ENCODE measurements around the gene LILRA6. TPM values are rescaled to one million over a fixed set of nuclear protein-coding genes. Genes with fewer than 3 reads are reported as not detected.
"Not testable (repeated sequence)": the region's sequence is repeated elsewhere in the genome, so short reads cannot be mapped to it uniquely, and the experiment has no call there.

LILRA6 gene
- 0.08 TPM for total RNA-seq (2021; ENCODE audit: unreplicated experiment)
- not detected for polyA plus RNA-seq (2012; ENCODE audit: insufficient read length)
- Bru-seq, nascent RNA: not detected
- not detected for BruChase-seq, experiment 1, labeled RNA remaining after a 2-hour chase
- BruChase-seq, experiment 2, labeled RNA remaining after a 6-hour chase: not detected
- long read RNA-seq: 0 reads

DNA sequence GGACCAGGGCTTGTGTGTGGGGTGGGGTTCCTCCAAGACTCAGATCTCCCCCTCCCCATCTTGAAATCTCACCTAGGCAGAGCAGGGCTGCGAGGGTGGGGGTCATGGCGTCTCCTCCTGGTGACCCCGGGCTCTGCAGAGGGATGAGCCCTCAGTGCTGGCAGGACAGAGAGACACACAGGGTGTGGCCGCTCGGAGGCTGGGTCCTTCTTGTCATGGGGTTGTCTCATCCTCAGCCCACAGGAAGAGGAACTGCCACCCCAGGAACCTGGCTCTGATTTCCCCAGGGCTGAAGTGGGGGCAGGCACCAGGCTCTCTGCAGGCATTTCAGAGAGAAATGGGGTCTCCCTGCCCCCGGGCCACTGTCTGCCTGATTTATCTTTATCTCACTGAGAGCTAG lies at the start of gene LILRA6:
LILRA6 (minus strand) TSS at position 145 of the 400 bp plus-strand sequence.
- intact Hi-C loops (cut with micrococcal nuclease; ENCODE audit: unreplicated experiment); in situ Hi-C loops (cut with HindIII; ENCODE audit: low pct_unique_long_range_greater_than_20kb, low sequenced_read_pairs): not testable (repeated sequence)

DNA sequence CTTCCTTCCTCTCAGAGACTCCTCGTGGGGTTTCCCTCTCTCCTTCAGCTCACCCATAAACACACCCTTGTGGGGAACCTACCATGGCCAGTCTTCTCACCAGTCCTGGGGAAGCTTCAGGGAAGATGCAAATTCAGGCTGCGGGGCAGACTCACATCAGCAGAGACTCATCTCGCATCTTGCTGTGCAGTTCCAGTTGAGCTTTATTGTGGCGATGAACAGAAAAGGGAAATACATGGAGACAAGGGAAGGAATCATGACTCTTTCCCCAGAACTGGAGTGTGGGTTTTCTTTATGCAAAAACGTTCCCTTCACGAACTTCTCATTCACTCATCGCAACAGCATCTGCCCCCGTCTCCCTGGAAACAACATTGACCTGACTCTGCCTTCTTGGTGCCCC lies 46.6 kb upstream of the LILRA6 start:
- in situ Hi-C loops (cut with HindIII; ENCODE audit: low pct_unique_long_range_greater_than_20kb, low sequenced_read_pairs); DNase-seq (ENCODE audit: low read depth, low spot score); H3K4me3 ChIP-seq (ENCODE audit: low read depth in 2 of 2, low read length in 2 of 2); ATAC-seq; H3K9me3 ChIP-seq (ENCODE audit: control insufficient read depth, insufficient read depth, low read depth, low read length); CTCF ChIA-PET; H3K27ac ChIP-seq (ENCODE audit: low read length); BruUV-seq (replicated peaks); H3K4me1 ChIP-seq (ENCODE audit: control insufficient read depth, insufficient read depth, low read length); H3K36me3 ChIP-seq (ENCODE audit: control insufficient read depth, insufficient read depth, low read length); POLR2A ChIA-PET; intact Hi-C loops (cut with micrococcal nuclease; ENCODE audit: unreplicated experiment): not testable (repeated sequence)
- peaks cover 29% of the 10 kb centered on the region for H3K27me3 ChIP-seq (ENCODE audit: control insufficient read depth, insufficient read depth, low read length)

More for the DNA sequence above, at the start of gene LILRA6:
- H3K27ac ChIP-seq (ENCODE audit: low read length); H3K4me1 ChIP-seq (ENCODE audit: control insufficient read depth, insufficient read depth, low read length); H3K27me3 ChIP-seq (ENCODE audit: control insufficient read depth, insufficient read depth, low read length); H3K36me3 ChIP-seq (ENCODE audit: control insufficient read depth, insufficient read depth, low read length); BruUV-seq (replicated peaks); POLR2A ChIA-PET; DNase-seq (ENCODE audit: low read depth, low spot score); H3K9me3 ChIP-seq (ENCODE audit: control insufficient read depth, insufficient read depth, low read depth, low read length); ATAC-seq; H3K4me3 ChIP-seq (ENCODE audit: low read depth in 2 of 2, low read length in 2 of 2); CTCF ChIA-PET: not testable (repeated sequence)

DNA sequence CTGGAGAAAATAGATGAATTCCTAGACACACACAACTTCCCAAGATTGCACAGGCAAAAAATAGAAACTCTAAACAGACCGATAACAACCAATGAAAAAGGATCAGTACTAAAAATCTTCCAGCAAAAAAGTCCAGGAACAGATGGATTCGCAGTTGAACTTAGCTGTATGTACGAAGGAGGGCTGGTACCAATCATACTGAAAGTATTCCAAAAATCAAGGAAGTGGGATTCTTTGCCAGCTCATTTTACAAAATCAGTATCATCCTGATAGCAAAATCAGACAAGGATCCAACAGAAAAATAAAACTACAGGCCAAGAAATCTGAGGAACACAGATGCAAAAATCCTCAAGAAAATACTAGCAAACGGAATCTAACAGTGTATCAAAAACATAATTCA lies 44.9 kb upstream of the LILRA6 start:
- intact Hi-C loops (cut with micrococcal nuclease; ENCODE audit: unreplicated experiment) (no loop called here), in situ Hi-C loops (cut with HindIII; ENCODE audit: low pct_unique_long_range_greater_than_20kb, low sequenced_read_pairs) (no loop called here)
- TF ChIP-seq POLR2AphosphoS5 (IDR thresholded peaks at IDR 0.05; ENCODE audit: low read depth, low read length): no peak
- BruUV-seq (replicated peaks): no TSS peak
- Histone ChIP-seq H3K36me3 (ENCODE audit: control insufficient read depth, insufficient read depth, low read length) (no peaks in the 10 kb centered on the region), H3K4me1 (ENCODE audit: control insufficient read depth, insufficient read depth, low read length) (no peaks in the 10 kb centered on the region), H3K27me3 (ENCODE audit: control insufficient read depth, insufficient read depth, low read length) (peaks cover 19% of the 10 kb centered on the region), H3K9me3 (ENCODE audit: control insufficient read depth, insufficient read depth, low read depth, low read length) (no peaks in the 10 kb centered on the region), H3K27ac (ENCODE audit: low read length) (no peak overlapping the region), H3K4me3 (ENCODE audit: low read depth in 2 of 2, low read length in 2 of 2) (no peak overlapping the region)
- ChIA-PET POLR2A (no interaction called here), CTCF (no interaction called here)
- DNase-seq (ENCODE audit: low read depth, low spot score) (no peak), ATAC-seq (no peak)

DNA sequence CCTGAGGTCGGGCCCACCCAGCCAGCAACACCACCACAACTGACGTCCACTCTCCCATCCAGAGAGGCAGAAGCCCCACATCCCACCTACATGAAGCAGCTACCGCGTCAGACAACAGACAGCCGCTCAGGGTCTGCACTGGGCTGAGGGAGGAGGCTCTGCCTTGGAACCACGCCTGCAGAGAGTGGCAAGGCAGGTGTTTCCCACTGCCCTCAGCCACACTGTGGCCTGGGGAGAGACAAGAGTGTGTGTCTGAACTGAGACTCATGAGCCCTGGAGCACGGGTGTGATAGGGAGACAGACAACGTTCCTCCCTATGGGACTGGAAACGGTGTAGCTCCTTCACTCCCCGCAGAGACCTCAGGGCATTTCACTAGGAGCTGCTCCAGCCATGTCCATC lies 43.7 kb upstream of the LILRA6 start:
- H3K27ac ChIP-seq (ENCODE audit: low read length); BruUV-seq (replicated peaks); intact Hi-C loops (cut with micrococcal nuclease; ENCODE audit: unreplicated experiment); H3K4me1 ChIP-seq (ENCODE audit: control insufficient read depth, insufficient read depth, low read length); H3K9me3 ChIP-seq (ENCODE audit: control insufficient read depth, insufficient read depth, low read depth, low read length); DNase-seq (ENCODE audit: low read depth, low spot score); H3K4me3 ChIP-seq (ENCODE audit: low read depth in 2 of 2, low read length in 2 of 2); H3K36me3 ChIP-seq (ENCODE audit: control insufficient read depth, insufficient read depth, low read length); CTCF ChIA-PET; in situ Hi-C loops (cut with HindIII; ENCODE audit: low pct_unique_long_range_greater_than_20kb, low sequenced_read_pairs); POLR2A ChIA-PET: not testable (repeated sequence)
- peaks cover 16% of the 10 kb centered on the region for H3K27me3 ChIP-seq (ENCODE audit: control insufficient read depth, insufficient read depth, low read length)
- peak; percentile 40 for ATAC-seq

DNA sequence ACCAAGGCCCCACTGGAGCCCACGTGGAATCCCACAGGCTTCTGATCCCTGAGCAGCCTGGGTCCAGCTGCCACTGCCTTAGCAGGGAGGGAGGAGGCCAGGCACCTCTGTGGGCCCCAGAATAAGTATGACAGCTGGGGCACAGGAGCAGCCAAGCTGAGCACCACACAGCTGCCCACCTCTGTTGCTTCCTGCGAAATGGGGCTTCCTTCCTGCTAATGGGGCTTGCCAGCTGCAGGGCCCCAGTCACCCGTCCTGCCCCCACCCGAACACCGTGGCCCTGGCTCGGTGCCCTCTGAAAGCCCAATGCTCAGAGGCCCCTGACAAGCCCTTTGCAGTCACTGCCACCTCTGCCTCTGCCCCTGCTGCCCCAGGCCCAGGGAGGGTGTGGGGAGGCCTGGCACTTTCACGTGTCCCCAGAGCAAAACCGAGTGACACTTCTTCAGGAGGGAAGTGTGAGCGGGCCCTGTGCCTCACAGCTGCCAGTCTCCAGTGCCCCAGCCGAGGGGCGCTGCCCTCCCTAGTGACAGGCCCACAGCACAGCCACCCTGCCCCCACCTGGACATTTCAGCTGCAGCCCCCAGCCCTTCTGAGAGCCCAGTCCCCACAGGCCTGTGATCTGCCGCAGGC lies 43.0 kb upstream of the LILRA6 start:
- intact Hi-C loops (cut with micrococcal nuclease; ENCODE audit: unreplicated experiment); DNase-seq (ENCODE audit: low read depth, low spot score); CTCF ChIA-PET; POLR2A ChIA-PET; BruUV-seq (replicated peaks); H3K9me3 ChIP-seq (ENCODE audit: control insufficient read depth, insufficient read depth, low read depth, low read length); H3K27ac ChIP-seq (ENCODE audit: low read length); in situ Hi-C loops (cut with HindIII; ENCODE audit: low pct_unique_long_range_greater_than_20kb, low sequenced_read_pairs); H3K4me3 ChIP-seq (ENCODE audit: low read depth in 2 of 2, low read length in 2 of 2); H3K36me3 ChIP-seq (ENCODE audit: control insufficient read depth, insufficient read depth, low read length); H3K4me1 ChIP-seq (ENCODE audit: control insufficient read depth, insufficient read depth, low read length): not testable (repeated sequence)
- peak; percentile 49 for ATAC-seq
- H3K27me3 ChIP-seq (ENCODE audit: control insufficient read depth, insufficient read depth, low read length): peaks cover 13% of the 10 kb centered on the region
